GM12878 (cell line): ENCODE results near the gene MAN2A2. TPM values are rescaled to one million over a fixed set of nuclear protein-coding genes. Genes with fewer than 3 reads are reported as not detected.
A peak's percentile ranks its signal among the peaks of the same experiment; 100 is the strongest.

ENCODE experiments used
- ATAC-seq: fragments of 200-7000 bp; cut with Tn5 transposase; 3 replicates; pipeline ENCODE4 v1.9.1; 2020; ENCODE audit warnings: mild to moderate bottlenecking, moderate library complexity
- BruUV-seq: library from RNA; stranded (reverse); fragments of 400-500 nt; replicated peaks from 2 replicates; lab custom pipeline; 2021; lab: Mats Ljungman, UMichigan
- CTCF ChIA-PET: fragments of 300-600 bp; sonication (Branson Sonifier 250); formaldehyde crosslinking; extraction: SDS; loops from one replicate; lab custom pipeline; 2021; ENCODE audit warnings: inconsistent platforms; lab: Yijun Ruan, JAX
- POLR2A ChIA-PET: fragments of 350-600 bp; formaldehyde crosslinking; extraction: SDS; loops from one replicate; lab custom pipeline; 2021; ENCODE audit warnings: inconsistent platforms; lab: Charles Lee
- RAD21 ChIA-PET: fragments of 300-600 bp; sonication (Branson Sonifier 250); formaldehyde crosslinking; loops from one replicate; lab custom pipeline; 2023; ENCODE audit warnings: antibody characterized with exemption; ENCODE audit not compliant: unreplicated experiment; lab: Charles Lee
- SMC1A ChIA-PET: fragments of 300-600 bp; sonication (Branson Sonifier 250); formaldehyde crosslinking; loops from one replicate; lab custom pipeline; 2023; ENCODE audit not compliant: unreplicated experiment, uncharacterized antibody; lab: Charles Lee
- DNase-seq: peaks from one replicate; pipeline ENCODE4 v3.0.0-alpha.2; 2011; ENCODE audit warnings: low read depth, low spot score
- FAIRE-seq: peaks from 3 replicates; lab custom pipeline; 2011; peaks lifted over from hg19 to GRCh38; lab: Jason Lieb, UNC
- H2AFZ ChIP-seq: 2 replicates; pipeline ENCODE4 v1.6.0; 2011; ENCODE audit warnings: low read depth, low read length, control low read depth; ENCODE audit not compliant: control insufficient read depth
- H3K27ac ChIP-seq: 2 replicates; pipeline ENCODE4 v1.5.1; 2011; ENCODE audit warnings: control low read depth; ENCODE audit not compliant: control insufficient read depth, insufficient read depth
- H3K27me3 ChIP-seq, 2 experiments: replicated peaks in 1 of 2; 2 replicates each; pipeline versions ENCODE4 v1.6.0 to v1.6.1; 2011; ENCODE audit warnings: low read length in 1 of 2; ENCODE audit not compliant: control insufficient read depth in 2 of 2, insufficient read depth in 2 of 2
- H3K36me3 ChIP-seq, 2 experiments: 2 replicates each; pipeline ENCODE4 v1.5.1; 2011; ENCODE audit warnings: low read length in 1 of 2; ENCODE audit not compliant: control insufficient read depth in 2 of 2, insufficient read depth in 2 of 2
- H3K4me1 ChIP-seq: 2 replicates; pipeline ENCODE4 v1.6.1; 2011; ENCODE audit warnings: mild to moderate bottlenecking, low read length, moderate library complexity, mixed read lengths; ENCODE audit not compliant: control insufficient read depth, insufficient read depth
- H3K4me2 ChIP-seq: 2 replicates; pipeline ENCODE4 v1.6.0; 2011; ENCODE audit warnings: control low read depth; ENCODE audit not compliant: control insufficient read depth, insufficient read depth
- H3K4me3 ChIP-seq: fragments of 200-600 bp; sonication (generic); 2 replicates; pipeline ENCODE4 v1.5.1; 2016
- H3K79me2 ChIP-seq: 2 replicates; pipeline ENCODE4 v1.6.0; 2011; ENCODE audit warnings: low read length; ENCODE audit not compliant: control insufficient read depth, insufficient read depth
- H3K9ac ChIP-seq: 2 replicates; pipeline ENCODE4 v1.8.0; 2011; ENCODE audit warnings: low read length, control low read depth, mixed read lengths; ENCODE audit not compliant: control insufficient read depth, insufficient read depth
- H3K9me3 ChIP-seq: replicated peaks from 3 replicates; pipeline ENCODE4 v1.5.1; 2011; ENCODE audit warnings: mild to moderate bottlenecking, low read length; ENCODE audit not compliant: control insufficient read depth, insufficient read depth
- H4K20me1 ChIP-seq: 2 replicates; pipeline ENCODE4 v1.6.0; 2011; ENCODE audit not compliant: control insufficient read depth, insufficient read depth
- CREB1 ChIP-seq: IDR thresholded peaks from 2 replicates; pipeline ENCODE4 v1.6.1; 2012; ENCODE audit warnings: low read depth, mild to moderate bottlenecking, inconsistent platforms
- IKZF1 ChIP-seq: fragments of 450-650 bp; conservative IDR thresholded peaks from 2 replicates; pipeline ENCODE4 v1.6.1; 2017; ENCODE audit warnings: antibody characterized with exemption, mild to moderate bottlenecking
- SREBF1 ChIP-seq: IDR thresholded peaks from 2 replicates; pipeline ENCODE4 v1.6.1; 2012; ENCODE audit warnings: mild to moderate bottlenecking, low read length
- WGBS: methylation state at CpG from one replicate; pipeline ENCODE4 v1.1.6; 2016; ENCODE audit warnings: low lambda C conversion rate; ENCODE audit not compliant: insufficient replicate concordance, insufficient coverage; ENCODE audit errors: missing lambda C conversion rate; 5-methylcytosine and 5-hydroxymethylcytosine counted together
- in situ Hi-C: fragments of 300-500 bp; cut with MboI; formaldehyde crosslinking; loops from 9 replicates; pipeline ENCODE4 v1.14.3; 2018; ENCODE audit warnings: mixed read lengths
- intact Hi-C: fragments of 100-400 bp; cut with micrococcal nuclease; formaldehyde crosslinking; loops from one replicate; pipeline ENCODE4 v1.14.2; 2022; ENCODE audit not compliant: unreplicated experiment
- polyA plus RNA-seq, 11 experiments: library from polyadenylated mRNA; depleted of rRNA in 4 of 11; unstranded in 6 of 11; stranded (reverse) in 5 of 11; fragments of >200 nt; fragmentation: Nextera tagmentation in 4 of 11; fragmentation: Illumina TruSeq in 1 of 11; extraction: Ambion mirVana in 4 of 11; extraction: Trizol in 1 of 11; gene quantifications; 1 replicate in 1 of 11; 2 replicates in 10 of 11; pipeline versions ENCODE4 v1.2.1 to v1.2.3, GENCODE V29; 2011 to 2016; ENCODE audit warnings: inconsistent platforms in 2 of 11, missing spikeins in 2 of 11, low read depth in 1 of 11
- total RNA-seq, 4 experiments: library from RNA; depleted of rRNA in 3 of 4; stranded (reverse); fragments of >200 nt in 3 of 4; fragmentation: Illumina TruSeq in 1 of 4; extraction: Trizol in 1 of 4; gene quantifications; 2 replicates each; pipeline versions ENCODE4 v1.2.1 to v1.2.3, GENCODE V29; 2013 to 2021
- TF ChIP-seq, protein P1 (sequence below): fragments of 450-650 bp; IDR thresholded peaks from 2 replicates; pipeline ENCODE4 v1.6.1; 2017; ENCODE audit warnings: mild to moderate bottlenecking, low read depth, inconsistent platforms; ENCODE audit not compliant: poor library complexity, severe bottlenecking

Gene MAN2A2
- total and polyA plus RNA-seq, 10 of the 15 experiments (the other 5 are each of a cell fraction or from before 2014, with no cell fraction given): 4.2 to 79.4 (median 23.2) TPM

DNA sequence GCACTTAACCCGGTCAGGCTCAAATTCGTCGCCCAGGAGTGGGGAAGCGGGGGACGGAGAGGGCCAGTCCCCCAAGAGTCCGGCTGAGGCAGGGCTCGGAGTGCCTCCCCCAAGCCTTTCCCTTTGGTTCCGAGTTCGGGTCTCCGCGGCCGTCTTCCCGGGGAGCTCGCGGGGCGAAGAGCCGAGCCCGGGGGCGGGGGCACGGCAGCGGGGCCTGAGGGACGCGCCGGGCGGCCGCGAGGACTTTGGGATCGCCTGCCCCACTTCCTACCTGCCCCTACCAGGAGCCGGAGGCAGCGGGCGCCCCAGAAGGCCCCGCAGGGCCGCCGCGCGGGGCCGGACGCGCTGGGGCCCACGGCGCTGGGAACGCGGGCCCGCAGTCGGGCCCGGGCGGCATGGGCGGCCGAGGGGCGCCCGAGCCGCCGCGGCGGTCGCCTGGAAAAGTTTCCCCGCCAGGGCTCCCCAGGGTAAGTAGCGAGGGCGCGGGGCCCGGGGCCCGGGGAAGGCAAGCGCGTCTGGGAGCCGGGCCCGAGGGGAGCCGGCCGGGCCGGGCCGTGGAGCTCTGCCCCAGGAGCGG, 31.9 kb upstream of the MAN2A2 start:
- H3K27ac ChIP-seq: peak overlapping the region; percentile 79
- no peaks in the 10 kb centered on the region for H3K9me3 ChIP-seq
- peak overlapping the region; percentile 93 for H3K9ac ChIP-seq
- ATAC-seq (peak; percentile 23), FAIRE-seq (no peak)
- BruUV-seq: no TSS peak
- in situ Hi-C loops: no loop called here
- TF ChIP-seq CREB1 (no peak), SREBF1 (no peak), IKZF1 (peak; percentile 39; the same call in 1 of the 2 replicates)
- TF ChIP-seq, protein P1, sequence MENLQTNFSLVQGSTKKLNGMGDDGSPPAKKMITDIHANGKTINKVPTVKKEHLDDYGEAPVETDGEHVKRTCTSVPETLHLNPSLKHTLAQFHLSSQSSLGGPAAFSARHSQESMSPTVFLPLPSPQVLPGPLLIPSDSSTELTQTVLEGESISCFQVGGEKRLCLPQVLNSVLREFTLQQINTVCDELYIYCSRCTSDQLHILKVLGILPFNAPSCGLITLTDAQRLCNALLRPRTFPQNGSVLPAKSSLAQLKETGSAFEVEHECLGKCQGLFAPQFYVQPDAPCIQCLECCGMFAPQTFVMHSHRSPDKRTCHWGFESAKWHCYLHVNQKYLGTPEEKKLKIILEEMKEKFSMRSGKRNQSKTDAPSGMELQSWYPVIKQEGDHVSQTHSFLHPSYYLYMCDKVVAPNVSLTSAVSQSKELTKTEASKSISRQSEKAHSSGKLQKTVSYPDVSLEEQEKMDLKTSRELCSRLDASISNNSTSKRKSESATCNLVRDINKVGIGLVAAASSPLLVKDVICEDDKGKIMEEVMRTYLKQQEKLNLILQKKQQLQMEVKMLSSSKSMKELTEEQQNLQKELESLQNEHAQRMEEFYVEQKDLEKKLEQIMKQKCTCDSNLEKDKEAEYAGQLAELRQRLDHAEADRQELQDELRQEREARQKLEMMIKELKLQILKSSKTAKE: no peak
- TF ChIP-seq, all 136 proteins: peak for 1
- peak overlapping the region; percentile 94 for H3K4me3 ChIP-seq
- SMC1A ChIA-PET: interaction anchor here (1.0 to 2.4 kb wide), 8 partner anchors 13 to 223 kb away, joined by 3 to 10 read pairs (median 4); partner anchors contain the start of gene FES
- H3K79me2 ChIP-seq: peaks cover 29% of the 10 kb centered on the region
- peak overlapping the region; percentile 61 for H2AFZ ChIP-seq
- WGBS: 1% methylated on average over 48 of the region's 71 CpGs
- no peak for DNase-seq
- peaks cover 4% of the 10 kb centered on the region; the same call in 1 of the 2 replicates for H4K20me1 ChIP-seq
- intact Hi-C loops: loop anchor here (1.0 to 5.0 kb wide), 4 partner anchors 39 to 154 kb away; partner anchors contain the start of gene BLM
- peaks cover 28% of the 10 kb centered on the region for H3K4me1 ChIP-seq
- H3K36me3 ChIP-seq: peaks cover 0 to 5% of the 10 kb centered on the region in 2 experiments; a peak in 3 of 4 replicates
- H3K4me2 ChIP-seq: peak overlapping the region; percentile 98
- POLR2A ChIA-PET: interaction anchor here (0.9 to 1.7 kb wide), 3 partner anchors 19 to 61 kb away, joined by 3 to 7 read pairs (median 3); partner anchors contain the start of gene HDDC3
- no peaks in the 10 kb centered on the region for H3K27me3 ChIP-seq
- RAD21 ChIA-PET: interaction anchor here (0.5 to 2.8 kb wide), 8 partner anchors 15 to 163 kb away, joined by 3 to 11 read pairs (median 4); no protein-coding TSS in a partner anchor
- CTCF ChIA-PET: interaction anchor here (1.0 to 2.2 kb wide), 3 partner anchors 14 to 61 kb away, joined by 4 to 10 read pairs (median 10); partner anchors contain the start of gene HDDC3
